ENCODE measurements around the gene COL4A2.

The COL4A2 gene

GRCh38 chr13:110416131-110417025 is 109.3 kb downstream of the COL4A2 start:
- TF ChIP-seq GATA2 (IDR thresholded peaks at IDR 0.05; ENCODE audit: low read depth, low read length) (no peak), GATA3 (IDR thresholded peaks at IDR 0.05; ENCODE audit: low read depth, low read length) (no peak)

GRCh38 chr13:110418944-110419343 is 111.9 kb downstream of the COL4A2 start:
- no peak for TF ChIP-seq GATA2 (IDR thresholded peaks at IDR 0.05; ENCODE audit: low read depth, low read length)
- TF ChIP-seq GATA3 (IDR thresholded peaks at IDR 0.05; ENCODE audit: low read depth, low read length) = no peak

GRCh38 chr13:110419381-110419791 is 112.3 kb downstream of the COL4A2 start:
- TF ChIP-seq GATA2 (IDR thresholded peaks at IDR 0.05; ENCODE audit: low read depth, low read length) = no peak
- TF ChIP-seq GATA3 (IDR thresholded peaks at IDR 0.05; ENCODE audit: low read depth, low read length) = no peak

GRCh38 chr13:110419946-110420345 is 112.9 kb downstream of the COL4A2 start:
- TF ChIP-seq GATA3 (IDR thresholded peaks at IDR 0.05; ENCODE audit: low read depth, low read length) (no peak), GATA2 (IDR thresholded peaks at IDR 0.05; ENCODE audit: low read depth, low read length) (no peak)

- TF ChIP-seq GATA3 (IDR thresholded peaks at IDR 0.05; ENCODE audit: low read depth, low read length) = no peak
- TF ChIP-seq GATA2 (IDR thresholded peaks at IDR 0.05; ENCODE audit: low read depth, low read length) = no peak
Measured at GRCh38 chr13:110420626-110421025, 113.5 kb downstream of the COL4A2 start.

GRCh38 chr13:110421061-110421460 is 114.0 kb downstream of the COL4A2 start:
- TF ChIP-seq GATA2 (IDR thresholded peaks at IDR 0.05; ENCODE audit: low read depth, low read length) (no peak), GATA3 (IDR thresholded peaks at IDR 0.05; ENCODE audit: low read depth, low read length) (no peak)

GRCh38 chr13:110421696-110422385 is 114.8 kb downstream of the COL4A2 start:
- TF ChIP-seq GATA3 (IDR thresholded peaks at IDR 0.05; ENCODE audit: low read depth, low read length) = no peak
- no peak for TF ChIP-seq GATA2 (IDR thresholded peaks at IDR 0.05; ENCODE audit: low read depth, low read length)

- no peak for TF ChIP-seq GATA3 (IDR thresholded peaks at IDR 0.05; ENCODE audit: low read depth, low read length)
- no peak for TF ChIP-seq GATA2 (IDR thresholded peaks at IDR 0.05; ENCODE audit: low read depth, low read length)
Measured at GRCh38 chr13:110422913-110423688, 116.0 kb downstream of the COL4A2 start.

GRCh38 chr13:110423689-110424302 is 116.7 kb downstream of the COL4A2 start:
- TF ChIP-seq GATA3 (IDR thresholded peaks at IDR 0.05; ENCODE audit: low read depth, low read length) = no peak
- TF ChIP-seq GATA2 (IDR thresholded peaks at IDR 0.05; ENCODE audit: low read depth, low read length) = no peak

- no peak for TF ChIP-seq GATA3 (IDR thresholded peaks at IDR 0.05; ENCODE audit: low read depth, low read length)
- no peak for TF ChIP-seq GATA2 (IDR thresholded peaks at IDR 0.05; ENCODE audit: low read depth, low read length)
Measured at GRCh38 chr13:110424569-110425443, 117.7 kb downstream of the COL4A2 start.

- TF ChIP-seq GATA2 (IDR thresholded peaks at IDR 0.05; ENCODE audit: low read depth, low read length) = no peak
- TF ChIP-seq GATA3 (IDR thresholded peaks at IDR 0.05; ENCODE audit: low read depth, low read length) = no peak
Measured at GRCh38 chr13:110425444-110425780, 118.3 kb downstream of the COL4A2 start.

- TF ChIP-seq GATA3 (IDR thresholded peaks at IDR 0.05; ENCODE audit: low read depth, low read length) = no peak
- TF ChIP-seq GATA2 (IDR thresholded peaks at IDR 0.05; ENCODE audit: low read depth, low read length) = no peak
Measured at GRCh38 chr13:110426735-110427134, 119.7 kb downstream of the COL4A2 start.

- TF ChIP-seq GATA2 (IDR thresholded peaks at IDR 0.05; ENCODE audit: low read depth, low read length) = no peak
- TF ChIP-seq GATA3 (IDR thresholded peaks at IDR 0.05; ENCODE audit: low read depth, low read length) = no peak
Measured at GRCh38 chr13:110428313-110428712, 121.2 kb downstream of the COL4A2 start.

All from SH-SY5Y (cell line).